ENCODE data around the gene MYO10.

- TF ChIP-seq, protein P1, sequence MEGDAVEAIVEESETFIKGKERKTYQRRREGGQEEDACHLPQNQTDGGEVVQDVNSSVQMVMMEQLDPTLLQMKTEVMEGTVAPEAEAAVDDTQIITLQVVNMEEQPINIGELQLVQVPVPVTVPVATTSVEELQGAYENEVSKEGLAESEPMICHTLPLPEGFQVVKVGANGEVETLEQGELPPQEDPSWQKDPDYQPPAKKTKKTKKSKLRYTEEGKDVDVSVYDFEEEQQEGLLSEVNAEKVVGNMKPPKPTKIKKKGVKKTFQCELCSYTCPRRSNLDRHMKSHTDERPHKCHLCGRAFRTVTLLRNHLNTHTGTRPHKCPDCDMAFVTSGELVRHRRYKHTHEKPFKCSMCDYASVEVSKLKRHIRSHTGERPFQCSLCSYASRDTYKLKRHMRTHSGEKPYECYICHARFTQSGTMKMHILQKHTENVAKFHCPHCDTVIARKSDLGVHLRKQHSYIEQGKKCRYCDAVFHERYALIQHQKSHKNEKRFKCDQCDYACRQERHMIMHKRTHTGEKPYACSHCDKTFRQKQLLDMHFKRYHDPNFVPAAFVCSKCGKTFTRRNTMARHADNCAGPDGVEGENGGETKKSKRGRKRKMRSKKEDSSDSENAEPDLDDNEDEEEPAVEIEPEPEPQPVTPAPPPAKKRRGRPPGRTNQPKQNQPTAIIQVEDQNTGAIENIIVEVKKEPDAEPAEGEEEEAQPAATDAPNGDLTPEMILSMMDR (IDR thresholded peaks at IDR 0.05), result no peak
- TF ChIP-seq POLR2A (IDR thresholded peaks at IDR 0.05), result no peak
Observed at GRCh38 chr5:16983022-16983639, 47.0 kb upstream of the MYO10 start.

All from Peyer's patch (tissue), 4 donors.